Heart left ventricle (tissue), 16 donors: ENCODE results near the gene HTR1D. TPM values are rescaled to one million over a fixed set of nuclear protein-coding genes. Genes with fewer than 3 reads are reported as not detected.
A peak's percentile ranks its signal among the peaks of the same experiment; 100 is the strongest.

Experiments used
- ATAC-seq, 4 donors: fragments of 200-7000 bp; cut with Tn5 transposase; one replicate each; pipeline ENCODE4 v1.9.1; 2020 to 2022; ENCODE audit warnings: moderate library complexity in 4 of 4, mild to moderate bottlenecking in 3 of 4, moderate number of reproducible peaks in 1 of 4
- DNase-seq, 5 donors: peaks; one replicate each; pipeline ENCODE4 v3.0.0-alpha.2; 2020
- H3K27ac ChIP-seq, 12 donors: fragments of 200-600 bp; sonication (generic) in 4 of 12; one replicate each; pipeline versions ENCODE4 v1.5.0 to v1.8.0; 2016 to 2022; ENCODE audit warnings: mild to moderate bottlenecking in 2 of 12
- H3K27me3 ChIP-seq, 9 donors: fragments of 200-600 bp; sonication (generic) in 2 of 9; one replicate each; pipeline versions ENCODE4 v1.5.1 to v1.8.0; 2016 to 2022; ENCODE audit warnings: mild to moderate bottlenecking in 3 of 9
- H3K36me3 ChIP-seq, 9 donors: fragments of 200-600 bp; sonication (generic) in 2 of 9; one replicate each; pipeline versions ENCODE4 v1.5.0 to v1.8.0; 2018 to 2022; ENCODE audit warnings: mild to moderate bottlenecking in 2 of 9
- H3K4me1 ChIP-seq, 12 donors: fragments of 200-600 bp; sonication (generic) in 4 of 12; one replicate each; pipeline versions ENCODE4 v1.5.0 to v1.8.0; 2016 to 2022; ENCODE audit warnings: mild to moderate bottlenecking in 3 of 12
- H3K4me3 ChIP-seq, 12 donors: fragments of 200-600 bp; sonication (generic) in 4 of 12; one replicate each; pipeline versions ENCODE4 v1.5.0 to v1.8.0; 2017 to 2022; ENCODE audit warnings: mild to moderate bottlenecking in 9 of 12, moderate library complexity in 4 of 12
- H3K9me3 ChIP-seq, 12 donors: fragments of 200-600 bp; sonication (generic) in 4 of 12; one replicate each; pipeline versions ENCODE4 v1.5.0 to v1.8.0; 2016 to 2022; ENCODE audit warnings: mild to moderate bottlenecking in 1 of 12
- CTCF ChIP-seq, 12 donors: fragments of 200-600 bp; sonication (generic) in 4 of 12; IDR thresholded peaks; one replicate each; pipeline versions ENCODE4 v1.5.0 to v1.8.0; 2018 to 2022; ENCODE audit warnings: antibody characterized with exemption in 12 of 12, mild to moderate bottlenecking in 5 of 12
- POLR2A ChIP-seq, 2 donors: fragments of 450-650 bp; IDR thresholded peaks; one replicate each; pipeline ENCODE4 v1.6.1; 2017; ENCODE audit warnings: antibody characterized with exemption in 2 of 2, mild to moderate bottlenecking in 2 of 2, moderate library complexity in 2 of 2
- WGBS, 4 donors: extraction: QIAGEN DNeasy Blood & Tissue Kit in 2 of 4; methylation state at CpG; one replicate each; pipeline versions ENCODE4 v1.1.5 to v1.1.7; 2013 to 2018; 5-methylcytosine and 5-hydroxymethylcytosine counted together
- intact Hi-C, 10 donors: fragments of 100-400 bp; cut with DNase I; formaldehyde crosslinking; loops; one replicate each; pipeline versions ENCODE4 v1.11.1 to v1.14.2; 2022
- polyA plus RNA-seq, 2 donors: library from polyadenylated mRNA; stranded (reverse); fragments of 200-250 nt; gene quantifications; one replicate each; pipeline ENCODE4 v1.2.3, GENCODE V29; 2013
- total RNA-seq, 9 donors: library from RNA; depleted of rRNA in 2 of 9; stranded (reverse); fragments of >200 nt in 2 of 9; fragmentation: NEBNext Ultra II Directional in 3 of 9; extraction: Animal tissue kit (Norgen Biotek cat#: 25700) in 3 of 9; gene quantifications; one replicate each; pipeline versions ENCODE4 v1.1.0 to v1.2.4, GENCODE V29; 2016 to 2023
- donor health status: ischemic (EF 13 %, LVEDD 7.1; RV severe dilation, severe dysfunction).
- donor health status: healthy with polysubstance abuse.
- donor health status: DM: no; HTN: yes; CAD: no.
- donor health status: DM: no; HTN: no; CAD: no.
- donor health status: ischemic (EF 25% LVEDD 6.9; RV normal size, moderate dysfunction).
- donor health status: ischemic (EF 25% LVEDD 5.7; RV mildly dilated, moderate dysfunction).
- donor health status: healthy.
- donor health status: DM: yes; HTN: yes; CAD: no.
- donor health status: ischemic (EF 35%, LVEDD 5.7; RV mildly dilated, moderate dysfunction).
- donor health status: nonischemic (EF 11% LVEDD 7.7; RV severe dilation, severe dysfunction).
- donor health status: DM: yes; HTN: yes; CAD: no.
- donor health status: PGD.
- donor health status: ischemic (EF 29% LVEDD 5.4; RV normal size, mild dysfunction).
- donor health status: nonischemic (EF 23%, LVEDD 6.1; RV moderate dilation, normal function).

The HTR1D gene
- total and polyA plus RNA-seq, 11 donors: 0.01 to 0.16 (median 0.07) TPM; not detected in 7

GRCh38 chr1:23202263-23202749, 15.0 kb downstream of the HTR1D start:
- Histone ChIP-seq H3K4me1 (no peaks in the 10 kb centered on the region), H3K27ac (no peak overlapping the region), H3K36me3 (no peaks in the 10 kb centered on the region), H3K9me3 (no peaks in the 10 kb centered on the region), H3K27me3 (peaks cover 0 to 7% (median 0%) of the 10 kb centered on the region in 9 donors), H3K4me3 (no peak overlapping the region)
- no peak for TF ChIP-seq POLR2A (IDR thresholded peaks at IDR 0.05)
- TF ChIP-seq CTCF (IDR thresholded peaks at IDR 0.05): no peak
- WGBS, 4 donors: 63 to 80% (median 69%) methylated on average over 3 of the region's 3 CpGs
- ATAC-seq (no peak), DNase-seq (no peak)
- intact Hi-C loops: no loop called here

- no peak for DNase-seq
- Histone ChIP-seq H3K27me3 (no peaks in the 10 kb centered on the region), H3K27ac (no peak overlapping the region), H3K4me1 (no peaks in the 10 kb centered on the region), H3K9me3 (no peaks in the 10 kb centered on the region), H3K36me3 (no peaks in the 10 kb centered on the region), H3K4me3 (no peak overlapping the region)
- 86 to 91% (median 90%) methylated on average over 1 of the region's 1 CpG for WGBS, 4 donors
- intact Hi-C loops: no loop called here
- ATAC-seq: no peak
- TF ChIP-seq POLR2A (IDR thresholded peaks at IDR 0.05) (no peak), CTCF (IDR thresholded peaks at IDR 0.05) (no peak)
Observed at GRCh38 chr1:23200883-23201282, 16.4 kb downstream of the HTR1D start.

GRCh38 chr1:23198373-23198772, 18.9 kb downstream of the HTR1D start:
- DNase-seq (no peak), ATAC-seq (no peak)
- Histone ChIP-seq H3K9me3 (no peaks in the 10 kb centered on the region), H3K4me3 (no peak overlapping the region), H3K27me3 (no peaks in the 10 kb centered on the region), H3K36me3 (no peaks in the 10 kb centered on the region), H3K27ac (no peak overlapping the region), H3K4me1 (no peaks in the 10 kb centered on the region)
- intact Hi-C loops: no loop called here
- TF ChIP-seq POLR2A (IDR thresholded peaks at IDR 0.05) (no peak), CTCF (IDR thresholded peaks at IDR 0.05) (no peak)
- 69 to 78% (median 75%) methylated on average over 4 of the region's 4 CpGs for WGBS, 4 donors

- no peak overlapping the region for H3K4me3 ChIP-seq
- no peaks in the 10 kb centered on the region for H3K9me3 ChIP-seq
- peak in 1 of 4 donors; percentile 72 for ATAC-seq
- H3K36me3 ChIP-seq: no peaks in the 10 kb centered on the region
- no peak overlapping the region for H3K27ac ChIP-seq
- whole genome bisulfite sequencing, 4 donors: 59 to 71% (median 62%) methylated on average over 7 to 10 of the region's 10 CpGs
- no peak for TF ChIP-seq POLR2A (IDR thresholded peaks at IDR 0.05)
- TF ChIP-seq CTCF (IDR thresholded peaks at IDR 0.05): no peak
- intact Hi-C loops: no loop called here
- H3K4me1 ChIP-seq: no peaks in the 10 kb centered on the region
- no peaks in the 10 kb centered on the region for H3K27me3 ChIP-seq
- DNase-seq: no peak
Observed at GRCh38 chr1:23196627-23197328, 20.5 kb downstream of the HTR1D start.
